SH-SY5Y (cell line): ENCODE results near the gene ABHD4.

Experiments
- GATA2 ChIP-seq: IDR thresholded peaks from 2 replicates; pipeline ENCODE4 v1.6.1; 2011; ENCODE audit warnings: mild to moderate bottlenecking, low read depth, low read length
- GATA3 ChIP-seq: IDR thresholded peaks from 2 replicates; pipeline ENCODE4 v1.6.1; 2011; ENCODE audit warnings: low read depth, mild to moderate bottlenecking, low read length, moderate library complexity

- no peak for TF ChIP-seq GATA3
- TF ChIP-seq GATA2, result no peak
Observed at GRCh38 chr14:22549324-22549962, 48.7 kb upstream of the ABHD4 start.
